Epidermal melanocyte (primary cell): ENCODE data around the gene C16orf95.

ENCODE experiments used
- DNase-seq: peaks from one replicate; pipeline ENCODE4 v3.0.0; 2011; ENCODE audit warnings: low spot score; ENCODE audit not compliant: insufficient read length

Gene C16orf95

GRCh38 chr16:87254296-87254695, 62.9 kb downstream of the C16orf95 start:
- DNase-seq, result no peak

- DNase-seq, result no peak
Observed at GRCh38 chr16:87253536-87253935, 63.7 kb downstream of the C16orf95 start.
